Fibroblast of skin of right quadriceps (primary cell): ENCODE measurements around the gene COA1.
"Not testable (repeated sequence)": the region's sequence is repeated elsewhere in the genome, so short reads cannot be mapped to it uniquely, and the experiment has no call there.

Experiments used
- DNase-seq: peaks from one replicate; pipeline ENCODE4 v3.0.0-alpha.2; 2013

COA1 gene

DNA sequence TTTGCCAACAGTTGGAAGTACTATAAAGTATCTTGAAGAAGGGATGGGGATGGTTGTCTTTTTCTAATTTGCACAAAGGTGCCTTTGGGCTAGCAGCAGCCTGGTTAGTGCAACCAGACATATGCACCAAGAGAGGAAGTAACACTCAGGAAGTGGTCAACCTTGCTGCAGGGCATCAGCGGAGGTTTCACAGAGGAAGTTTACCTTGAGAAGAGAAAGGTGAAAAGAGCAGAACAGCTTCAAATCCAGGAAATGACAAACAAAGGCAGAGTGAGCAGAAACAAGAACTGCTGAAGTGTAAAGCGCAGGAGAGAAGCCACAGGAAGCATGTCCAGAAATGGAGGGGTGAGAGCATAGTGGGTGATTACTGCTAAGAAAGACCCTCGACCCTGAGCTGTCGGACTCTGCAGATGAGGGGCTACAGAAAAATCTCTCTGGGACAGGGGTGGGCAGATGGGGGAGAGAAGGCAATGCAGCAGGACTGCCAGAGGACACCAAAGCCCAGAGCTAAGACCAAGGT, 79.5 kb downstream of the COA1 start:
- no peak for DNase-seq

DNA sequence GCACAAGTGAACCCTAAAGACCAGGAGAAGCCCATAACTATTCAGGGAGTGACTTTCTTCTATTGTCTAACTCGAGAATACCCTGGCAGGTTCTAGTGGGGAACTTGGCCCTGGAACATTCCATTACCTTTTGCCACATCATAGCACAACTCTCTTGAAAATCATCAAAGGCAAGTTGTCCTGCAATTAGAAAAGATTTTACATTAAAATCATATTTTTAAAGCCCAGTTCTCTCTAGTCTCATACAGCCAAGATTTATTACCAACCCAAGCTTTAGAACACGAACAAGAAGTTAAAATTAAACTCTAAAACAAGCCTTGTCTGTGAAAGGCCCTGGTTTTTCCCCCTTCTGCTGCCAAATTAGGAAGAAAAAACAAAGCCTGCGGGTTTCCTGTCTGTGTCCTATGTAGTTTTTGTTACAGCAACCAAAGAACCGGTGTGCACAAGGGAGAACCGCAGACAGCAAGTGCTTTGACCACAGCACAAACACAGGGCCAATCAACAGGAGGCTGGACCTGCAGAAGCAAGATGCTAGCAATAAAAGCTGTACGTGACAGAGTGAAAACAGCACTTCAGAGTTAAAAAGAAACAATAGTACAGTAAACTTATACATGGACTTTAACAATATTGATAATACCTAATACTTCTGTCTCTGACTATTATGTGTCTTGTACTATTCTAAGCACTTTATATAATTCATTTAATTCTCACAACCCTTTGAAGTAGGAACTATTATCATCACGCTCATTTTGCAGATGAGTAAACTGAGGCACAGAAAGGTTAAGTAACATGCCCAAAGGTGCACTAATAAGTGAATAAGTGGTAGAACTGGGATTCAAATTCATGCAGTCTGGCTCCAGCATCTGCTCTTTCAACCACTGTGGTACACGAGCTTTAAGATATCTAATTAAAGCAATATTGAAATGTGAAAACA, 80.6 kb downstream of the COA1 start:
- peak; percentile 70 for DNase-seq

DNA sequence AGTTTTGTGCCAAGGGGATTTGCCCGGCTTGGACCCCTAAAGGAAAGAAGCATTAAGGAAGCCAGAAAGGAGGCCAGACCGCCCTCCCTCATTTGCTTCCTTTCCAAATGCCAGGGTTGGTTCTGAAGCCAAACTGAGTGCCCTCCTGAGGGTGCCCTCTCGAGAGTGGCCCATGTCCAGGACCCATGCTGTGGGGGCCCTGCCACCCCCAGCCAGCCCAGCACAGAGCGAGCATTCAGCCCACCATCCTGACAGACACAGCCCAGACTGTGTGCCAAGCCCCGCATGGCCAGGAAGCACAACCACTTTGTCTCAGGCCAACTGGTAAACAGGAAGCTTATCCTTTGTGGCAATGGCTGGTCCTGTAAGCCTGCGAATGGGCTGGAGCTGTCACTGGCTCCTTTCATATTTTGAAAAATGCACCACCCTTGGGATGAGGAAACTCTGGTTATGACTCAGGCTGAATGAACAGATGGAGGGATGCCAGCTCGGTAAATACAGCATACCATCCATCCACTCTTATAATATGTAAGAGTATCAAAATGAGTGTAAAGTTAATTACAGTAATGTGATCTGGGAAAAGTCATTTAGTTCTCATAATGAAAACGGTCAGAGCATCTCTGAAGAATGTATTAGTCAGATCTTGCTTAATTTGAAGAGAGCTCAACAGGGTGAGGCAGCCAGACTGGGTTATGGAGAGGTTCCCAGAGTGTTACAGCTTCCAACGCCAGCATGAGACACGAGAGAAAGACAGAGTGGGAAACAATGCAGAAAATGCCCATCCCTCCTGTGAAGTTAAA, 81.5 kb downstream of the COA1 start:
- peak; percentile 100 for DNase-seq

DNA sequence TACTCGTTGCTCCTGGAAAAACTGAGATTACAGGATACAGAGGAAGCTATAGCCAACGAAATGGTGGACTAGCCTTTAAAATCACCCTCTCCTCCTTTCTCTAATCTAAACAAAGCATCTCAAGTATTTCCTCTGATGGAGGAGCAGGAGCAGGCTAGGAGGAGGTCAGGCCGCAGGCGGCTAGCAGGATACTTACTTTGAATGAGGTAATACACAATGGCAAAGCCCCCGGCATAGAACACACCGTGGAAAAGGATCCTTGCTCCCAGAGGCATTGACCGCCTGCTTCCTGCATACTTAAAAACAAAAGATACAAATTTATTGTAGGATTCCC, 82.0 kb downstream of the COA1 start:
- peak; percentile 85 for DNase-seq

DNA sequence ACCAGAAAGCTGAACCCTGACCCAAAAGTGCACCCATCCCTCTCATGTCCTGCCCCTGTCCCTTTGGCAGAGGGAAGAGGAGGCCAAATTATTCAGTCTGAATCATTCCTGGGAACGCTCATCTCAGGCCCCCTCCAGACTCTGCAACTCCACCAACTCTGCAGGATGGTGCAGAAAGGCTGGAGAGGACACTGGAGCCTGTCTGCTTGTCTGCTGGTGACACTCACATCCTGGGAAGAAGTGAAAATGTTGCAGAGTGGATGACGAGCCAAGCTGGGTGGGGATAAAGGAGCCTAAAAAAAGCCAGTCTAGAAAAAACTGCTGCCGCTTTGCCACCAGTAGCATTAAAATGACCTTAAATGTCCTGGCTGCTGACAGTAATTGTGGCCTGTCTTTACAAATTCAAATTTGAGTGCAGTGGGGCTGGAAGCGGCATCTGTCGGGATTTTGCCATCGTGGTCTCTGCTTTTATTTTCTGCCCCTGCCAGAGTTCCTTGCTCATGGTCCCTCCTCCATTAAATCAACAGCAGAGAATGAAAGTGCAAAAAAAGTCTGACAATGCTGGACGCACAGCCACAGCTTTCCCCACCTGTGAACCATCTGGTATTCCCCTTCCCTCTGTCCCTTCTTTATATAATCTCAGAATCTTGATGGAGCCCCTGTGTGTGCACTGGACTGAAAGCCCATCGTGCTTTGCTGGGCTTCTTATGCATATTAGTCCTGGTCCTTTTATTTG, 82.6 kb downstream of the COA1 start:
- DNase-seq: peak; percentile 67

DNA sequence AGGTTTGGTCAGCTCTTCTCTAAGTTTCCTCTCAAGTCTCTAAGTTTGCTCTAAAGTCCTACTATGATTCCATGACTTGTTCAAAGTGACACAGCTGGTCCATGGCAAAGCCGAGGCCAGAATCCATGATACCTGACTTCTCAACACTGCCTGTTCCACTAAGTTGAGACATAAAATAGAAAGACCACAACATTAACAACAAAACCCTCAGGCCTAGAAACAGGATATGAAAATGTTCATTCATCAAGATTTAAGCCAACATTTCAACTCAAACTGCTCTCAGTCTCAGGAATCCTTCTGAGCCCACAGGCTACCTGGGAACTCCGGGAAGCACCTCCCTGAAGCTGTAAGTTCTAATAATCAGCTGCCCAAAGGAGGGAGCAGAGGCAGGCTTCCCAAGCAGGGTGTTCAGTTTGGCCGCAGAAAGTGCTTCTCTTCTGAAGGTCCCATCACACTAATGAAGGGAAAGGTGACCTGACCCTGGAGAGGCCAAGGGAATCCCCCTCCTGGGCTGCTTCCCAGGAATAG, 83.6 kb downstream of the COA1 start:
- no peak for DNase-seq

DNA sequence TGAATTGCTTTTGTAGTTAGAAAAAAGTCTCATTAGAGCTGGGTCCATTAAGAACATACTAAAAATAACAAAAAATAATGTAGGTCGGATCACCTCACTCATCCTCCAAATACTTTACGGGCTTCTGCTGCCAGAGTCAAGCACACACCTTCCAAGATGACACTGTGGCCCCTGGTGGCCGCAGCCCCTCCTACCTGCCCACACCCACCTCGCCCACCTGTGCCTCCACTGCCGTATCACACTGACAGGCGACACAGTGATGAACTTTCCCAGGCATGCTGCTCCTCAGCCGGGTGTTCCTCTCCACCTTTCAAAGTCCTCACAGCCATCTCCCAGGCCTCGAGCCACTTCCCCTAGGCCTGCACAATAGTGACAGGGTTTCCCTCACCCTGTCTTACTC, 85.5 kb downstream of the COA1 start:
- no peak for DNase-seq

DNA sequence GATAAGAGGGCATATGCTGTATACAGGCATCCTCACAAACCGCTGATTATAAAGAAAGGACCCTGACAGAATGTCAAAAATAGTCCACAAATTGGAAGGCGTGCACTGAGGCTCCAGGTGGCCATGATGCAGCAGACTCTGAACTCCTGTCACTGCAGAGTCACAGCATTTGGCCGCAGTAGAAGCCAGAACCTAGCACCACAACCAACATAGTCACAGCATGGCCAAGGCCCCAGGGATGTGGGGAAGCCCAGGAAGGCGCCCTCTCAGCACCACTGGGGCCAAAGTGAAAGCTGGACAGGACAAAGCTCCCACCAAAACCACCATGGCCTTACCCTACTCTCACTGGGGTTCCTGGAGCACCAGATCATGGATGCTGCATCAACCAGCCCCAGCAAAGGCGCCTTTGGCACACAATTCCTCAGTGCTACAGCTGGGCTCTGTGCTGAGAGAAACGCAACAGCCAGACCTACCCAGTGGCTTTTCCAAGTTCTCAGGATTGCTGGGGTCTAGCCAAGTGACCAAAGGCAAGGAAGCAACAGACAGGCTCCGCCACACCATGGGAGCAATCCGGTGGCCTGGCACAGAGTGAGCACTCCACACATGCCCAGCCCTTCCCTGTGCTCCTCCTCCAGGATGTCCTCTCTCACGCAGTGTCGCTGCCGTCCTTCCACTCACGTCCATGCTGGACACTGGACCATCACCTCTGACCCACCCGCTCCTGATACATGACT, 86.3 kb downstream of the COA1 start:
- no peak for DNase-seq

DNA sequence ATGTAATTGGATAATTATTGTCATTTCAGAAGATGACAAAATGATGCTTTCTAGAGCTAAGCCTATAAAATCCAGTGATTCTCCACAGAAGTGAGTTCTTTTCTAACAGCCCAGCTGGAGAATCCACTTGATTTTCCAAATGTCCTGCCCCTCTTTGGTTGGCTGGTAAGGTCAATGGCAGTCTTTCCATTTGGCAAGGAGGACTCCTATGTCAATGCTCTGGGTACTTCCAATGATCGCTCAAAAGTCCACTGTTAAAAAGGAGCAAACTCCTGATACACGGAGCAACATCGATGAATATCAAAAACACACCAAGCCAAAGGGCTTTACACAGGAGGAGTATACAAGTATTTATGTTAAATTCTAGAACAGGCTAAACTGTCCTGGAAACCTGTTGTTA, 88.6 kb downstream of the COA1 start:
- DNase-seq: no peak

DNA sequence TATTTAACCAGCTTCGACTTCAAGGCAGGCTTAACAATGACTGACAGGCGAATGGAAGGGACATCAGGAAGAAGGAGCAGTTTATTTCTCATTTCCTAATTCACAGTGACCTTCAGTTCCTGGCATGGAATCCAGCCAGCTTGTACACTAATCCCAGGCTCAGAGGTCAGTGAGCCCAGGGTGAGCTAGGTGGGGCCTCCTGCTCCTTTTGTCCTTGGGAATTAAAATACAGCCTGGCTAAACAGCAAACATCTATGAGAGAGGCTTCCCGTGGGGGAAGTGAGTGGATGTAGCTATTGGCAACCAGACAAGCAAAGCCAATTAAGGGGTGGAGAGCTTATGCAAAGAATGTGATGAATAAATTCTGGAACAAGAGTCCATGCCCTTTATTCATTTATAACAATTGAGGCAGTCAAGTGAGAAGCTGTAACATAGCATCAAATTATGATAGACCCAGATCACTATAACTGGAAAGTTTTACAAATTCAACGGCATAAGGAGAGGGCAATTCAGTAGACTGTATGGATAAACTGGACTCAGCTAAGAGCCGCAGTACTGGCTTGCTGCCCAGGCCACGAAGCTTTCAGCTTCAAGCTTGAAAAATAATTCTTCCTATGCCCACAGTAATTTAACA, 89.3 kb downstream of the COA1 start:
- DNase-seq: peak; percentile 86

DNA sequence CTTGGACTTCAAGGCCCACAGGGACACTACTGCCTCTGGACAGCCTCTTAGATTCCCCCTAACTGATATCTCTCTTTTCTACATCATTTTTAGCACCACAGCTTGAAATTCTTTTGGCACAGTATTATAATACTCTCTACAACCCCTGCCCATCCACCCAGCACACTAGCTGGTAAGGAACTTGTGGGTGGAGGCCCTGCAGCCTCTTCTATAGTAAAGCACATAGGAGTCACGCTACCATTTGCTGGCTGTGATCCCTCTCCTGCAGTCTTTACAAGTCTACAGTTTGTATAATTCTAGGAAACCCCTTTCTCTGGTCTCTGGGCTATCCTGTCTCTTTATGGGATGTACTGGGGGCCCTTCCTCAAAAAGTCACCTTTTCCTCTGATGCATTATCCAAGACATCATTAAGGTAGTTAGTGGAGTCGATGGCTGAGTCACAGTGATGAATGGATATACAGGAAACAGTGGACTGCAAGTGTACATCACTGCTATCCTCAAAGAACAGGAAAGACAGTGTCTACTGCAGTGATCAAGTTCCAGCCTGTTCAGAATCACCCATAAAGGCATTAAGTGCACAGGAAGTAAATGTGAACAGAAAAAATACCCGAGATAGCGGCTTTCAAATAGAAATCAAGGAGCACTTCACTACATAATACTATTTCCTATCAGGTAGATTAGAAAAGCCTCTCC, 92.1 kb downstream of the COA1 start:
- DNase-seq: peak; percentile 44

DNA sequence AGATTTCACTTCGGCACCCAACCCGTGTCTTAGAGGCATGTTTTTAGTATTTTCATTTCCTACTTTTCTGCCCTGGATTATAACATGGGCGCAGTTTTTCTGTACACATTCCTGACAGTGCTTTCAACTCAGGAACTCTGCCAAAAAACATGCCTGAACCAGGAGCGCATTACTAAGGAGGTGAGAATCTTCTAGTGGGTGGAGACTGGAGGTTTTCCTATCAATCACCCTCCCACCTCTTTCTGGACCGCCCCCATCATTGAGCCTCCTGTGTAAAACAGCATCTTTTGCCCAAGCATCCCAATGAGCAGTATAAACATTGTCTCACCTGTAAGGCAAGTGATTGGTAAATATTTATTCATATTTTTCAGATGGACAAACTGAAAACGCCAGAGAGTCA, 93.2 kb downstream of the COA1 start:
- peak; percentile 78 for DNase-seq

DNA sequence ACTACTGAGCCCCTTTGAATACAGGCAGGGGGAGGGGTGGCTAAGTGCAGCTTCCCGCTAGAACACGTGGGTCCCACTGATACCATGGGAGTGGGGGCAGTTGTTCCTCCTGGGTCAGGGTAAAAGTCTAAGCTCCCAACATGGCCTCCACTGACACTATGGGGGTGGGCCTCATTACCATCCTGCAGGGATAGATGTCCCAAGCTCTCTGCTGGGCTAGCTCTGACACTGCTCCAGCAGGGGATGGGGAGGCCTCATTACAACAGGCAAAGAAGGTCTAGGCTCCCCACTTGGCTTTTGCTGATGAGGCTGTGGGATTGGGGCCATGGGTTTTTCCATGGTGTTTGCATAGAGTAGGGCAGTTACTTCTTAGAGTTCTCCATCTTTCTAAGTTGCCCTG, 94.9 kb downstream of the COA1 start:
- DNase-seq: no peak

DNA sequence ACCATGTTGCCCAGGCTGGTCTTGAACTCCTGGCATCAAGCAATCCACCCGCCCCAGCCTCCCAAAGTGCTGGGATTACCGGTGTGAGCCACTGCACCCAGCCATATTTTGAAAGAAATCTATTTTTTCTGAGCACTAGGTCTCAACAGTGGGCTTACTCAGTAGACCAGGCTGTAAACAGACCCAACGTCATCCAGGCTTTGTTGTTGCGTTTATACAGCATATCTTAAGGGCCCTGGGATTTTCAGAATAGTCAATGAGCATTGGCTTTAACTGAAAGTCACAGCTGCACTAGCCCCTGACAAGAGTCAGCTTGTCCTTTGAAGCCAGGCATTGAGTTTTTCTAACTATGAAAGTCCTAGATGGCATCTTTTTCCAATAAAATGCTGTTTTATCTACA, 96.6 kb downstream of the COA1 start:
- DNase-seq: no peak

DNA sequence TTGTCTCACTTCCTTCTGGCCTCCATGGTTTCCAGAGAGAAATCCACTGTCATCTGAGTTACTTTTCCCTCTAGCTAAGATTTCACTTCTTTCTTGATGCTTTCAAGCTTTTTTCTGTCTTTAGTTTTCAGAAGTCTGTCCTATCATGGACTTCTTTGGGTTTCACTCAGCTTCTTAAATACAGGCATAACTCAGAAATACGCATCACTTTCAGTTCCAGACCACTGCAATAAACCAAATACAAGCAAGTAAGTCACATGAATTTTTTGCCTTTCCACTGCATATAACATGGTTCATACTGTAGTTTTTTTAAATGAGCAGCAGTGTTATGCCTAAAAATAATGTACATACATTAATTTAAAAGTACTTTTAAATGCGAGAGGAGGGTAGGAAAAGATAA, 97.8 kb downstream of the COA1 start:
- DNase-seq: no peak

DNA sequence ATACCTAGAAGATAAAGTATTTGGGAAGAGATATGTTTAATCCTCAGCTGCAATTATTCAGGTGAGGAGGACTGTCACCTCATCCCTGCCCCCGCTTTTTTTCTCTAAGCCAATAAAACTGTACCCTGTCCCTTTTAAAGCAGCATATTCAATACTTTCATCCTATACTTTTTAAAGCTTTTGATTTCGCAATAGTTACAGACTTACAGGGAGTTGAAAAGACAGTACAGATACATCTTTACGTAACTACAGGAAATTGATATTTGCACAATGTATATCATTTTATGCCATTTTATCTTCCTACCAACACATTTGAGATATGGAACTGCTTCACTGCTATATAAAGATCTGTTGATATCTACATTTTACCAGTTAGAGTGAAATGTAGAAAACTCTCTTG, 98.8 kb downstream of the COA1 start:
- DNase-seq: no peak

DNA sequence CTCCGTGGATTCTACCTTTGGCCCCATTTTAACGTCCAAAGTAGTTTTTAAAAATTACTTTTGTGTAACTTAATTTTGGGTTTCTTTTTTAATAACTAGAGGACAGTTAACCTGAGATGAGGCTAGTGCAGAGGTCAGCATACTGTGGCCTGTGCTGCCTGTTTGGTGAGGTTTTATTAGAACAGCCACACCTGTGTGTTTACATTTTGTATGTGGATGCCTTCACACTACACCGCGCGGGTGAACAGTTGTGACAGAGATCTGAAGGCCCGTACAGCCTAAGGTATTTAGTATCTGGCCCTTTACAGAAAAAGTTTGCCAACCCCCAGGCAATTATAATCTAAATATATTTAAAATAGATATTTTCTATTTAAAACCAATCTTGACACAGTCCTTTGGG, 99.5 kb downstream of the COA1 start:
- no peak for DNase-seq

DNA sequence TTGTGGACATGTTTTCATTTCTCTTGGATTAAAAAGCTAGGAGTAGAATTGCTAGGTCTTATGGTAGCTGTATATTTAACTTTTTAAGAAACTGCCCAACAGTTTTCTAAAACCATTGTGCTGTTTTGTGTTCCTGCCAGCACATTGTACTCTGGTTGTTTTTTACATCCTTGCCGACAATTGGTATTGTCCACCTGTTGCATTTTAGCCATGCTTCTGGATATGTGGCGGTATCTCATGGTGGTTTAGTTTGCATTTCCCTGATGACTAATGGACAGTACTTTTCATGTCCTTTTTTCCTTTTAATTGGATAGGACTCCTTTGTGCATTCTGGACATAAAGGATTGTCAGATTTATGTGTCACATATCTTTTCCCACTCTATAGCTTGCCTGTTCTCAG, 100.9 kb downstream of the COA1 start:
- DNase-seq: no peak

DNA sequence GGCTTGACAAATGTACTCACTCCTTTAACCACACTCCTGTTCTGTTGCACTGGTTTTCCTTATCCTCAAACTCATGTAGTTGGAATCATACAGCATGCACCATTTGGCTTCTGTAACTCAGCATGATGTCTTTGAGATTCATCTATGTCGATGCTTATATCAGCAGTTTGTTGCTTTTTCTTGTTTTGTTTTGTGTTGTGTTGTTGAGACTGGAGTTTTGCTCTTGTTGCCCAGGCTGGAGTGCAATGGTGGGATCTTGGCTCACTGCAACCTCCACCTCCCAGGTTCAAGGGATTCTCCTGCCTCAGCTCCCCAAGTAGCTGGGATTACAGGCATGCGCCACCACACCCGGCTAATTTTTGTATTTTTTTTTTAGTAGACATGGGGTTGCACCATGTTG, 101.5 kb downstream of the COA1 start:
- not testable (repeated sequence) for DNase-seq

DNA sequence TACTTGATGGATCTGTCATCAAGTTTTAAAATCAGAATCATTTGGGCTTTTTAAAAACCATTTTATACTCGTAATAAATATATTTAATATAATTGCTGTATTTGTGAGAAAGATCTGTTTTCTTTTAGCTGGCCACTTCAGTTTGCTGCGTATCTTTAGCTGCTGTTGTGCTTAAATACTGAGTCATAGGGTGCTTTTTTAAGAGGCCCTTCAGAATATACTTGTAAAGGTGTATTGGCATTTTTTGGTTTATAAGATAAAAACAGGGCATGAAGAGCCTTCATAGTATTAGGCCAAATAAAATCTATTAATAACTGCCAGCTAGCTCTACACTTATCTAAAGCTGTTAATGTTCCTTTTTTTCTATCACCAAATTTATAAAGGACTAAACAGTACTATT, 102.6 kb downstream of the COA1 start:
- no peak for DNase-seq

DNA sequence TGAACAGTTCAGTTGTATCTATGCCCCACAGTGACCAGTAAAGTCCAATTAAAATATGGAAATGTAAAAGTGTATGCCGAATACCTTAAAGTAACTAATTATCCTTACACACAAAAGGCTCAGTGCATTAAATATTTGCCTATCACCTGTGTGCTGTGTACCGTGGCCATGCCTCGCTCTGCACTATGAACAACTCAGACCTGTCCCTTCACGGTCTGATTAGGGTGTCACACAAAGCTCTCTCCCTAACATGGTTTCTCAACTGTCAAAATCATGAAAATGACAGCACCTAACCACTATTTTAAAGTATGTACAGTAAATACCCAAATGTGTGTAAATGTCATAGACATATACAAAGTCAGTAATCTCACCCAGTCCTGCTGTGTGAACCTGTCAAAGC, 103.3 kb downstream of the COA1 start:
- DNase-seq: no peak
